Thoracic aorta (tissue), 2 donors: ENCODE results near the gene SAP30. TPM values are rescaled to one million over a fixed set of nuclear protein-coding genes. Genes with fewer than 3 reads are reported as not detected.

Experiments
- ATAC-seq: fragments of 150-250 bp; one replicate; pipeline ENCODE4 v1.8.0; 2017; ENCODE audit warnings: low read depth; ENCODE audit not compliant: insufficient number of reproducible peaks, low FRiP score
- DNase-seq: peaks from one replicate; pipeline ENCODE4 v3.0.0-alpha.2; 2020; ENCODE audit warnings: low spot score
- H3K27ac ChIP-seq, 2 donors: fragments of 200-600 bp; sonication (generic); 1 replicate in 1 of 2; 2 replicates in 1 of 2; pipeline ENCODE4 v1.5.1; 2016; ENCODE audit warnings: mild to moderate bottlenecking in 2 of 2, moderate library complexity in 2 of 2
- H3K27me3 ChIP-seq: fragments of 200-600 bp; sonication (generic); replicated peaks from 2 replicates; pipeline ENCODE4 v1.6.0; 2016; ENCODE audit warnings: mild to moderate bottlenecking; ENCODE audit not compliant: insufficient read depth
- H3K36me3 ChIP-seq: fragments of 200-600 bp; sonication (generic); one replicate; pipeline ENCODE4 v1.5.1; 2016
- H3K4me1 ChIP-seq, 2 donors: fragments of 200-600 bp; sonication (generic); 1 replicate in 1 of 2; 2 replicates in 1 of 2; pipeline versions ENCODE4 v1.5.1 to v1.6.0; 2016; ENCODE audit warnings: low read depth in 2 of 2, mild to moderate bottlenecking in 1 of 2; ENCODE audit not compliant: control insufficient read depth in 1 of 2
- H3K4me3 ChIP-seq: fragments of 200-600 bp; sonication (generic); 2 replicates; pipeline ENCODE4 v1.5.1; 2016; ENCODE audit warnings: mild to moderate bottlenecking
- H3K9me3 ChIP-seq: fragments of 200-600 bp; sonication (generic); 2 replicates; pipeline ENCODE4 v1.5.1; 2016
- total RNA-seq, 2 donors: library from RNA; depleted of rRNA; stranded (reverse); fragments of >200 nt; gene quantifications; one replicate each; pipeline versions ENCODE4 v1.1.0 to v1.2.3, GENCODE V29; 2016
- TF ChIP-seq, protein P1 (sequence below): fragments of 200-600 bp; sonication (generic); IDR thresholded peaks from one replicate; pipeline ENCODE4 v1.5.1; 2019; ENCODE audit warnings: antibody characterized with exemption

The SAP30 gene
- total RNA-seq, 2 donors from 2014 or later, result 56.9 to 61.7 TPM

DNA sequence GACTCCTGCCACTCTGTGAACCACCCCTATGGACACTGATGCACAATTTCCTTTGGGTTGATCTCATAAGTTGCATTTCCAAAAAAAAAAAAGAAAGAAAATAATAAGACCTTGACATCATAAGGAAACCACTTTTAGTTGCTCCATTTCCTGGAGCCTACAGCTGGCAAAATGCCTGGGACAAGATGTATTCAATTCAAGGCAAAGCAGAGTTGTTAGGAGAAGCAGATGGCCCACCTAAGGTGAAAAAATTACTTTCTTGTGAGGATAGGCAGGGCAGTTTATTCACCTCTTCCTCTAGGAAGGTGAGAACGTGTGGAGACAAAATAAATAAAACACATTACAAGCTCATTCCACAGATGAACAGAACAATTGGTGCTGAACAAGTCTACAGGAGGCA lies 42.3 kb downstream of the SAP30 start:
- H3K4me3 ChIP-seq, result no peak overlapping the region
- TF ChIP-seq, protein P1, sequence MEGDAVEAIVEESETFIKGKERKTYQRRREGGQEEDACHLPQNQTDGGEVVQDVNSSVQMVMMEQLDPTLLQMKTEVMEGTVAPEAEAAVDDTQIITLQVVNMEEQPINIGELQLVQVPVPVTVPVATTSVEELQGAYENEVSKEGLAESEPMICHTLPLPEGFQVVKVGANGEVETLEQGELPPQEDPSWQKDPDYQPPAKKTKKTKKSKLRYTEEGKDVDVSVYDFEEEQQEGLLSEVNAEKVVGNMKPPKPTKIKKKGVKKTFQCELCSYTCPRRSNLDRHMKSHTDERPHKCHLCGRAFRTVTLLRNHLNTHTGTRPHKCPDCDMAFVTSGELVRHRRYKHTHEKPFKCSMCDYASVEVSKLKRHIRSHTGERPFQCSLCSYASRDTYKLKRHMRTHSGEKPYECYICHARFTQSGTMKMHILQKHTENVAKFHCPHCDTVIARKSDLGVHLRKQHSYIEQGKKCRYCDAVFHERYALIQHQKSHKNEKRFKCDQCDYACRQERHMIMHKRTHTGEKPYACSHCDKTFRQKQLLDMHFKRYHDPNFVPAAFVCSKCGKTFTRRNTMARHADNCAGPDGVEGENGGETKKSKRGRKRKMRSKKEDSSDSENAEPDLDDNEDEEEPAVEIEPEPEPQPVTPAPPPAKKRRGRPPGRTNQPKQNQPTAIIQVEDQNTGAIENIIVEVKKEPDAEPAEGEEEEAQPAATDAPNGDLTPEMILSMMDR, result no peak
- H3K27ac ChIP-seq, result peak overlapping the region in 1 of 2 donors; percentile 11
- ATAC-seq (no peak), DNase-seq (no peak)
- no peaks in the 10 kb centered on the region for H3K36me3 ChIP-seq
- H3K4me1 ChIP-seq, result peaks cover 0 to 15% of the 10 kb centered on the region in 2 donors
- no peaks in the 10 kb centered on the region for H3K27me3 ChIP-seq
- H3K9me3 ChIP-seq, result no peaks in the 10 kb centered on the region

GRCh38 chr4:173414456-173414855 lies 43.7 kb downstream of the SAP30 start:
- DNase-seq, result no peak
- Histone ChIP-seq H3K27ac (peak overlapping the region in 1 of 2 donors; percentile 9), H3K4me3 (no peak overlapping the region), H3K36me3 (no peaks in the 10 kb centered on the region), H3K4me1 (peaks cover 0 to 15% of the 10 kb centered on the region in 2 donors), H3K9me3 (no peaks in the 10 kb centered on the region), H3K27me3 (no peaks in the 10 kb centered on the region)
- TF ChIP-seq, protein P1, result no peak
- no peak for ATAC-seq

- no peak overlapping the region for H3K4me3 ChIP-seq
- ATAC-seq (no peak), DNase-seq (no peak)
- H3K4me1 ChIP-seq, result peaks cover 0 to 10% of the 10 kb centered on the region in 2 donors
- H3K9me3 ChIP-seq, result no peaks in the 10 kb centered on the region
- peak overlapping the region in 1 of 2 donors; percentile 9 for H3K27ac ChIP-seq
- no peaks in the 10 kb centered on the region for H3K27me3 ChIP-seq
- H3K36me3 ChIP-seq, result no peaks in the 10 kb centered on the region
- TF ChIP-seq, protein P1, result no peak
Observed at GRCh38 chr4:173415092-173415491, 44.3 kb downstream of the SAP30 start.

DNA sequence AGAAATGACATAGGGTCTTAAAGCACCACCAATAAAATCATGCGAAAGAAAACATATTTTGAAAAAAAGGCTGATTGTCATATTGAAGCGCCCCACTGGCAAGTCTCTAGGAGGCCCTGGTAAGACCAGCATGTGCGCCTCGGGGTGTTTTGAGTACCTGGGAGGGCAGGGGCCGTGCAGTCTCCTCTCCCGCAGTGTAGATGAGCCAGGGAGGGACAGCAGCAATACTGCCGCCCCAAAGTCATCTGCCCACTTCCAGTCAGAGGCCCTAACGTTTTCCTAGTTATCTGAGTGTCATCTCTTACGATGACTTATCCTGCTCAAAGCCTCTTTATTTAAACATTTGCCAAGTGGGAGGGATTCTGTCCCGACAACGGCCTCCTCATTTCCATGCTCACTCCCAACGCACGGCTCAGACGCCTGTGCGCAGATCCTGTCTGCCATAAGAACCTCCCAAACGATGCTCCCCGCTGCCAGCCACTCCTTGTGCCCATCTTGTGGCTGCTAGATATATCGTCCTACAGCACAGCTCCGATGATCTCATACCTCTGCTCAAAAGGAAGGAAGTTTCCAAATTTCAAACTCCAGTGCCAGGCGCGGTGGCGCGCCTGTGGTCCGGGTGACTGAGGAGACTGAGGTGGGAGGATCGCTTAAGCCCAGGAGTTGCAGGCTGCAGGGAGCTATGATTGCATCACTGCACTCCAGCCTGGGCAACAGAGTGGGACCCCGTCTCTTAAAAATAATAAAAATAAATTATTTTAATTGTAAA lies 45.3 kb downstream of the SAP30 start:
- Histone ChIP-seq H3K9me3 (no peaks in the 10 kb centered on the region), H3K4me3 (no peak overlapping the region), H3K27ac (peak overlapping the region in 1 of 2 donors; percentile 49), H3K36me3 (no peaks in the 10 kb centered on the region), H3K4me1 (peaks cover 0 to 5% of the 10 kb centered on the region in 2 donors), H3K27me3 (no peaks in the 10 kb centered on the region)
- ATAC-seq (no peak), DNase-seq (no peak)
- TF ChIP-seq, protein P1, result no peak

DNA sequence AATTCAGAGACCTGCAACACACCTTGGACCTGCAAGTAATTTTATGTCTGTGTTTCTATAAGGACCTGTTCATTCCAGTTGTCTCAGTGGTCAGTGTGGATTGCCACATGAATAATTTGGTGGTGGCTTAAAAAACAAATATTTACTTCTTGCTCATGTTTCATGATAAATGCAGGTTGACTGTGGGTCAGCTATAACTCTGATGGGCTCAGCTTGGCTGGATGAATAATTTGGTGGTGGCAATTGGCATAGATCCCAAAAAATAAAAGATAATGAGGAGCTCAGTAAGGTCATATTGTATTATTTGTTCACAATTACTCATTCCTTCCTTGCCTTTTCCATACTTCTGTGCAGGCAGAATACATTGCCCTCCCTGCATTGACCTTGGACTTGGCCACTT lies 47.1 kb downstream of the SAP30 start:
- Histone ChIP-seq H3K4me1 (peaks cover 0 to 4% of the 10 kb centered on the region in 2 donors), H3K9me3 (no peaks in the 10 kb centered on the region), H3K36me3 (no peaks in the 10 kb centered on the region), H3K27me3 (no peaks in the 10 kb centered on the region), H3K4me3 (no peak overlapping the region), H3K27ac (no peak overlapping the region)
- TF ChIP-seq, protein P1, result no peak
- DNase-seq (no peak), ATAC-seq (no peak)
